Heart left ventricle (tissue), 13 donors: Measurements from ENCODE around the gene TMEM238.

Experiments
- POLR2A ChIP-seq, 2 donors: fragments of 450-650 bp; IDR thresholded peaks; one replicate each; pipeline ENCODE4 v1.6.1; 2017; ENCODE audit warnings: antibody characterized with exemption in 2 of 2, mild to moderate bottlenecking in 2 of 2, moderate library complexity in 2 of 2
- TF ChIP-seq, protein P1 (sequence below), 12 donors: fragments of 200-600 bp; sonication (generic) in 4 of 12; IDR thresholded peaks; one replicate each; pipeline versions ENCODE4 v1.5.0 to v1.8.0; 2018 to 2022; ENCODE audit warnings: antibody characterized with exemption in 12 of 12, mild to moderate bottlenecking in 5 of 12
- donor health status: ischemic (EF 13 %, LVEDD 7.1; RV severe dilation, severe dysfunction).
- donor health status: DM: no; HTN: yes; CAD: no.
- donor health status: DM: no; HTN: no; CAD: no.
- donor health status: ischemic (EF 25% LVEDD 6.9; RV normal size, moderate dysfunction).
- donor health status: ischemic (EF 25% LVEDD 5.7; RV mildly dilated, moderate dysfunction).
- donor health status: ischemic (EF 35%, LVEDD 5.7; RV mildly dilated, moderate dysfunction).
- donor health status: nonischemic (EF 11% LVEDD 7.7; RV severe dilation, severe dysfunction).
- donor health status: DM: yes; HTN: yes; CAD: no.
- donor health status: PGD.
- donor health status: ischemic (EF 29% LVEDD 5.4; RV normal size, mild dysfunction).
- donor health status: nonischemic (EF 23%, LVEDD 6.1; RV moderate dilation, normal function).

- TF ChIP-seq, protein P1, sequence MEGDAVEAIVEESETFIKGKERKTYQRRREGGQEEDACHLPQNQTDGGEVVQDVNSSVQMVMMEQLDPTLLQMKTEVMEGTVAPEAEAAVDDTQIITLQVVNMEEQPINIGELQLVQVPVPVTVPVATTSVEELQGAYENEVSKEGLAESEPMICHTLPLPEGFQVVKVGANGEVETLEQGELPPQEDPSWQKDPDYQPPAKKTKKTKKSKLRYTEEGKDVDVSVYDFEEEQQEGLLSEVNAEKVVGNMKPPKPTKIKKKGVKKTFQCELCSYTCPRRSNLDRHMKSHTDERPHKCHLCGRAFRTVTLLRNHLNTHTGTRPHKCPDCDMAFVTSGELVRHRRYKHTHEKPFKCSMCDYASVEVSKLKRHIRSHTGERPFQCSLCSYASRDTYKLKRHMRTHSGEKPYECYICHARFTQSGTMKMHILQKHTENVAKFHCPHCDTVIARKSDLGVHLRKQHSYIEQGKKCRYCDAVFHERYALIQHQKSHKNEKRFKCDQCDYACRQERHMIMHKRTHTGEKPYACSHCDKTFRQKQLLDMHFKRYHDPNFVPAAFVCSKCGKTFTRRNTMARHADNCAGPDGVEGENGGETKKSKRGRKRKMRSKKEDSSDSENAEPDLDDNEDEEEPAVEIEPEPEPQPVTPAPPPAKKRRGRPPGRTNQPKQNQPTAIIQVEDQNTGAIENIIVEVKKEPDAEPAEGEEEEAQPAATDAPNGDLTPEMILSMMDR (IDR thresholded peaks at IDR 0.05) = no peak
- no peak for TF ChIP-seq POLR2A (IDR thresholded peaks at IDR 0.05)
These were observed 22.2 kb upstream of the TMEM238 start for GRCh38 chr19:55406091-55406825.
